AG08396 (cell line): ENCODE measurements around the gene TLL1.
A peak's percentile ranks its signal among the peaks of the same experiment; 100 is the strongest.

Experiments
- DNase-seq: peaks from one replicate; pipeline ENCODE4 v3.0.0; 2012; ENCODE audit warnings: low spot score, mixed read lengths

The TLL1 gene

GRCh38 chr4:166049036-166049435 lies 176.0 kb downstream of the TLL1 start:
- DNase-seq, result no peak

GRCh38 chr4:166064721-166065120 lies 191.7 kb downstream of the TLL1 start:
- DNase-seq, result no peak

GRCh38 chr4:166065324-166065723 lies 192.3 kb downstream of the TLL1 start:
- DNase-seq, result no peak

GRCh38 chr4:166066936-166067335 lies 193.9 kb downstream of the TLL1 start:
- DNase-seq, result no peak

- no peak for DNase-seq
Observed at GRCh38 chr4:166067915-166068314, 194.9 kb downstream of the TLL1 start.

GRCh38 chr4:166073783-166074182 lies 200.7 kb downstream of the TLL1 start:
- DNase-seq, result no peak

GRCh38 chr4:166075599-166075998 lies 202.6 kb downstream of the TLL1 start:
- no peak for DNase-seq

GRCh38 chr4:166077782-166078181 lies 204.7 kb downstream of the TLL1 start:
- no peak for DNase-seq

- no peak for DNase-seq
Observed at GRCh38 chr4:166078383-166078782, 205.3 kb downstream of the TLL1 start.

- no peak for DNase-seq
Observed at GRCh38 chr4:166078955-166079354, 205.9 kb downstream of the TLL1 start.

- DNase-seq, result no peak
Observed at GRCh38 chr4:166087569-166087968, 214.5 kb downstream of the TLL1 start.

- DNase-seq, result no peak
Observed at GRCh38 chr4:166088576-166088975, 215.5 kb downstream of the TLL1 start.

- no peak for DNase-seq
Observed at GRCh38 chr4:166091146-166091545, 218.1 kb downstream of the TLL1 start.

GRCh38 chr4:166091912-166092510 lies 219.0 kb downstream of the TLL1 start:
- peak; percentile 18 for DNase-seq

GRCh38 chr4:166092797-166093290 lies 219.8 kb downstream of the TLL1 start:
- DNase-seq, result no peak

- no peak for DNase-seq
Observed at GRCh38 chr4:166104623-166105022, 231.6 kb downstream of the TLL1 start.

- no peak for DNase-seq
Observed at GRCh38 chr4:166121897-166122296, 248.9 kb downstream of the TLL1 start.

- no peak for DNase-seq
Observed at GRCh38 chr4:166123546-166123945, 250.5 kb downstream of the TLL1 start.

- no peak for DNase-seq
Observed at GRCh38 chr4:166128403-166128802, 255.4 kb downstream of the TLL1 start.

- DNase-seq, result no peak
Observed at GRCh38 chr4:166134285-166134684, 261.2 kb downstream of the TLL1 start.

GRCh38 chr4:166140951-166141350 lies 267.9 kb downstream of the TLL1 start:
- DNase-seq, result no peak

GRCh38 chr4:166143227-166143626 lies 270.2 kb downstream of the TLL1 start:
- no peak for DNase-seq

GRCh38 chr4:166144607-166145006 lies 271.6 kb downstream of the TLL1 start:
- no peak for DNase-seq

GRCh38 chr4:166146806-166147540 lies 273.9 kb downstream of the TLL1 start:
- DNase-seq, result no peak
